Endothelial cell of umbilical vein (primary cell): ENCODE data around the gene MRLN.

Source experiments
- EZH2 ChIP-seq: IDR thresholded peaks from 2 replicates; pipeline ENCODE4 v1.6.1; 2012; ENCODE audit warnings: borderline replicate concordance, low read depth, mild to moderate bottlenecking, moderate library complexity, low read length, inconsistent platforms; ENCODE audit not compliant: severe bottlenecking
- FOS ChIP-seq: IDR thresholded peaks from 2 replicates; pipeline ENCODE4 v1.6.1; 2011; ENCODE audit warnings: mild to moderate bottlenecking, low read length, moderate library complexity, borderline replicate concordance; ENCODE audit not compliant: insufficient read depth
- GATA2 ChIP-seq: IDR thresholded peaks from 2 replicates; pipeline ENCODE4 v1.7.0; 2011; ENCODE audit warnings: low read depth, mild to moderate bottlenecking, moderate library complexity, mixed read lengths, low read length; ENCODE audit not compliant: insufficient read length, insufficient read depth
- JUN ChIP-seq: IDR thresholded peaks from 2 replicates; pipeline ENCODE4 v1.6.1; 2011; ENCODE audit warnings: borderline replicate concordance, low read depth; ENCODE audit not compliant: insufficient read length, insufficient read depth
- MYC ChIP-seq: IDR thresholded peaks from one replicate; pipeline ENCODE4 v1.6.1; 2011; ENCODE audit warnings: mild to moderate bottlenecking, low read depth, low read length
- POLR2A ChIP-seq: IDR thresholded peaks from 2 replicates; pipeline ENCODE4 v1.6.1; 2012; ENCODE audit warnings: low read depth, mild to moderate bottlenecking, control low read depth, low read length
- POLR2AphosphoS5 ChIP-seq: IDR thresholded peaks from 2 replicates; pipeline ENCODE4 v1.6.1; 2012; ENCODE audit warnings: low read depth, mild to moderate bottlenecking, control low read depth, low read length, moderate library complexity; ENCODE audit not compliant: insufficient read depth
- TF ChIP-seq, protein P1 (sequence below), 2 donors: IDR thresholded peaks; 1 replicate in 1 of 2; 2 replicates in 1 of 2; pipeline ENCODE4 v1.5.1; 2011; ENCODE audit warnings: low read length in 2 of 2, mild to moderate bottlenecking in 2 of 2, moderate library complexity in 2 of 2, control low read depth in 1 of 2, inconsistent platforms in 1 of 2, low read depth in 1 of 2; ENCODE audit not compliant: insufficient read depth in 1 of 2; ENCODE audit errors: extremely low read depth in 1 of 2
- TF ChIP-seq, protein P2 (sequence below): IDR thresholded peaks from 2 replicates; pipeline ENCODE4 v1.6.1; 2011; ENCODE audit not compliant: insufficient read depth, insufficient read length

DNA sequence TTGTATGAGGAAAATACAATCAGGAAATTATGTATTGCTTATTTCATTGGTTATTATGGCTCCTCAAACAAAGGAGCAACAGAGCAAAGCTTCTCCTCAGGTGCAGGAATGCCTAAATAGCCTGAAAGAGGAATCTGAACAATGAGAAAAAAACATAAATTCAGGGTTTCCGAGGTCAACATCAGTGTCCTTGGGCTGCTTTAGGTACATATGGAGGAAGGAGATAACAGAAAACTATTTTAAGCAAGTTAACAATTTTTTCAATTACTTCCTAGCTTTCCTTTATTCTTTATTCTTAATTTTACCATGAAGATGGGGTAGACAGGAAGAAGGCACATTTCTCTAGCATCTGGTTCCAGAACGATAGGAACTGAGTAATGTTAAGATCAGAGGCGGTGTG is 57.6 kb downstream of the MRLN start:
- no peak for TF ChIP-seq GATA2
- TF ChIP-seq, protein P1, sequence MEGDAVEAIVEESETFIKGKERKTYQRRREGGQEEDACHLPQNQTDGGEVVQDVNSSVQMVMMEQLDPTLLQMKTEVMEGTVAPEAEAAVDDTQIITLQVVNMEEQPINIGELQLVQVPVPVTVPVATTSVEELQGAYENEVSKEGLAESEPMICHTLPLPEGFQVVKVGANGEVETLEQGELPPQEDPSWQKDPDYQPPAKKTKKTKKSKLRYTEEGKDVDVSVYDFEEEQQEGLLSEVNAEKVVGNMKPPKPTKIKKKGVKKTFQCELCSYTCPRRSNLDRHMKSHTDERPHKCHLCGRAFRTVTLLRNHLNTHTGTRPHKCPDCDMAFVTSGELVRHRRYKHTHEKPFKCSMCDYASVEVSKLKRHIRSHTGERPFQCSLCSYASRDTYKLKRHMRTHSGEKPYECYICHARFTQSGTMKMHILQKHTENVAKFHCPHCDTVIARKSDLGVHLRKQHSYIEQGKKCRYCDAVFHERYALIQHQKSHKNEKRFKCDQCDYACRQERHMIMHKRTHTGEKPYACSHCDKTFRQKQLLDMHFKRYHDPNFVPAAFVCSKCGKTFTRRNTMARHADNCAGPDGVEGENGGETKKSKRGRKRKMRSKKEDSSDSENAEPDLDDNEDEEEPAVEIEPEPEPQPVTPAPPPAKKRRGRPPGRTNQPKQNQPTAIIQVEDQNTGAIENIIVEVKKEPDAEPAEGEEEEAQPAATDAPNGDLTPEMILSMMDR (IDR thresholded peaks at IDR 0.05; ENCODE audit: extremely low read depth in 1 of 2, insufficient read depth in 1 of 2, low read depth in 1 of 2, low read length in 2 of 2), result no peak
- no peak for TF ChIP-seq EZH2
- TF ChIP-seq POLR2A, result no peak
- TF ChIP-seq, protein P2, sequence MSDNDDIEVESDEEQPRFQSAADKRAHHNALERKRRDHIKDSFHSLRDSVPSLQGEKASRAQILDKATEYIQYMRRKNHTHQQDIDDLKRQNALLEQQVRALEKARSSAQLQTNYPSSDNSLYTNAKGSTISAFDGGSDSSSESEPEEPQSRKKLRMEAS, result no peak
- TF ChIP-seq JUN, result no peak
- TF ChIP-seq MYC, result no peak
- TF ChIP-seq POLR2AphosphoS5, result no peak
- TF ChIP-seq FOS, result no peak
